H54 (cell line): ENCODE data around the gene OPRD1.
A peak's percentile ranks its signal among the peaks of the same experiment; 100 is the strongest.
"Not testable (repeated sequence)": the region's sequence is repeated elsewhere in the genome, so short reads cannot be mapped to it uniquely, and the experiment has no call there.

Source experiments
- DNase-seq: peaks from one replicate; pipeline ENCODE4 v3.0.0; 2011; ENCODE audit warnings: low spot score, mixed read lengths; ENCODE audit not compliant: insufficient read length
- FAIRE-seq: peaks from 3 replicates; lab custom pipeline; 2011; peaks lifted over from hg19 to GRCh38; lab: Jason Lieb, UNC
- POLR2A ChIP-seq: IDR thresholded peaks from 2 replicates; pipeline ENCODE4 v1.6.1; 2011; ENCODE audit warnings: low read depth, mild to moderate bottlenecking, low read length

OPRD1 gene

DNA sequence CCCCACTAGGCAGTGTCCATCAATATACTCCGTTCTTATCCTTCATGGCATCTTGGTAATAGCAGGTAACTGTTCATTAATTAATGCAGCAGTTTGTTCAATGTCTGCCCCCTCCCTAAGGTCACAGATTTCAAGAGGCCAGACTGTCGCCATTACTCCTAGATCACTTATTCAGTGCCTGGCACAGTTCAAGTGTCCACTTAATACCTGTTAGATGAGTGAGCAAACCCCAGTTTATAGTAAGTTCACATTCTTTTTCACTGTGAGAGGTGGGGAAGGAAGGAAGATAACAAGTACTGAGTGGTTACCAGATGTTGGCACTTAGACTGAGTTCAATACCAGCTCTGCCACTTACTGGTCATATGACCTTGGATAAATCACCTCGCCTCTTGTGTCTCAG, 36.4 kb downstream of the OPRD1 start:
- DNase-seq (no peak), FAIRE-seq (no peak)
- TF ChIP-seq POLR2A: no peak

GRCh38 chr1:28853093-28853742, 41.2 kb downstream of the OPRD1 start:
- no peak for FAIRE-seq

DNA sequence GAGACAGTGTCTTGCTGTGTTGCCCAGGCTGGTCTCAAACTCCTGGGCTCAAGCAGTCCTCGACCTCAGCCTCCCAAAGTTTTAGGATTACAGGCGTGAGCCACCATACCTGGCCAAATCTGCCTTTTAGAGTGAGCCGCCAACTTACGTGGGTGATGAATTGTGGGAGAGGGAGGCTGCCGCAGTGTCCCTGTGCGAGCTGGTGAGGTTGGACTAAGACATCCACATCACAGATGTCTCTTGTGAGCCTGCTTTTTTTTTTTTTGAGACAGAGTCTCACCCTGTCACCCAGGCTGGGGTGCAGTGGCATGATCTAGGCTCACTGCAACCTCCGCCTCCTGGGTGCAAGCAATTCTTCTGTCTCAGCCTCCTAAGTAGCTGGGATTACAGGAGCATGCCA, 42.4 kb downstream of the OPRD1 start:
- not testable (repeated sequence) for FAIRE-seq, DNase-seq

More at GRCh38 chr1:28853093-28853742, 41.2 kb downstream of the OPRD1 start:
- no peak for DNase-seq
- TF ChIP-seq POLR2A: no peak

DNA sequence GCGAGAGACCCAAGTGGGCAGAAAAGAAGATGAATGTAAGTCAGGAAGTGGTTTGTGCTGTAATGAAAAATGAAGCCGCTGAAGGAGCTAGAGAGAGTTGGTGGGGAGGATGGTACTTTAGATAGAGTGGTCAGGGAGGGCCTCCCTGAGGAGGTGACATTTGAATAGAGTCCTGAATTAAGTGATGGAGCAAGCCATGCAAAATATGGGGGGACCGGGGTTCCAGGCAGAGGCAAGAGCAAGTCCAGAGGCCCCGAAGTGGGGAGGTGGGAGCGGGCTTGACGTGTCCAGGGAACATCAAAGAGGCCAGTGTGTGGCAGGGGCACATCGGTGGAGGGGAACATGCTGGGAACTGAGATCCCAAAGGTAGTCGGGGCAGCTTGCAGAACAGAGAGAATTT, 43.1 kb downstream of the OPRD1 start:
- FAIRE-seq: no peak
- no peak for DNase-seq
- TF ChIP-seq POLR2A: no peak

GRCh38 chr1:28855469-28855951, 43.5 kb downstream of the OPRD1 start:
- FAIRE-seq (no peak), DNase-seq (no peak)
- TF ChIP-seq POLR2A: no peak

- FAIRE-seq (no peak), DNase-seq (no peak)
- no peak for TF ChIP-seq POLR2A
Observed at GRCh38 chr1:28855969-28856368, 44.0 kb downstream of the OPRD1 start.

GRCh38 chr1:28860332-28861073, 48.5 kb downstream of the OPRD1 start:
- TF ChIP-seq POLR2A: no peak
- peak; percentile 30 for DNase-seq
- FAIRE-seq: peak; percentile 15

DNA sequence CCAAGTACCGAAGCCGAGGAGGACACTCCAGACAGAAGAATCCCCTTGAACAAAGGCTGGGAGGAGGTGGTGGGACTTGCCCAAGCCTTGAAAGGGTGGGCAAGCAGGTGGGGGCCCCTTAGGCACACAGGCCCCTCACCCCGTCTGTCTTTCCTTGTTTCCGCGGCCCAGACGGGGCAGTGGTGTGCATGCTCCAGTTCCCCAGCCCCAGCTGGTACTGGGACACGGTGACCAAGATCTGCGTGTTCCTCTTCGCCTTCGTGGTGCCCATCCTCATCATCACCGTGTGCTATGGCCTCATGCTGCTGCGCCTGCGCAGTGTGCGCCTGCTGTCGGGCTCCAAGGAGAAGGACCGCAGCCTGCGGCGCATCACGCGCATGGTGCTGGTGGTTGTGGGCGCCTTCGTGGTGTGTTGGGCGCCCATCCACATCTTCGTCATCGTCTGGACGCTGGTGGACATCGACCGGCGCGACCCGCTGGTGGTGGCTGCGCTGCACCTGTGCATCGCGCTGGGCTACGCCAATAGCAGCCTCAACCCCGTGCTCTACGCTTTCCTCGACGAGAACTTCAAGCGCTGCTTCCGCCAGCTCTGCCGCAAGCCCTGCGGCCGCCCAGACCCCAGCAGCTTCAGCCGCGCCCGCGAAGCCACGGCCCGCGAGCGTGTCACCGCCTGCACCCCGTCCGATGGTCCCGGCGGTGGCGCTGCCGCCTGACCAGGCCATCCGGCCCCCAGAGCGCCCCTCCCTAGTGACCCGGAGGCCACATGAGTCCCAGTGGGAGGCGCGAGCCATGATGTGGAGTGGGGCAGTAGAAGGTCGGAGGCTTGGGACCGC, 50.8 kb downstream of the OPRD1 start:
- DNase-seq: no peak
- FAIRE-seq: no peak
- TF ChIP-seq POLR2A: no peak

GRCh38 chr1:28864695-28865094, 52.7 kb downstream of the OPRD1 start:
- FAIRE-seq: no peak
- no peak for DNase-seq
- no peak for TF ChIP-seq POLR2A

DNA sequence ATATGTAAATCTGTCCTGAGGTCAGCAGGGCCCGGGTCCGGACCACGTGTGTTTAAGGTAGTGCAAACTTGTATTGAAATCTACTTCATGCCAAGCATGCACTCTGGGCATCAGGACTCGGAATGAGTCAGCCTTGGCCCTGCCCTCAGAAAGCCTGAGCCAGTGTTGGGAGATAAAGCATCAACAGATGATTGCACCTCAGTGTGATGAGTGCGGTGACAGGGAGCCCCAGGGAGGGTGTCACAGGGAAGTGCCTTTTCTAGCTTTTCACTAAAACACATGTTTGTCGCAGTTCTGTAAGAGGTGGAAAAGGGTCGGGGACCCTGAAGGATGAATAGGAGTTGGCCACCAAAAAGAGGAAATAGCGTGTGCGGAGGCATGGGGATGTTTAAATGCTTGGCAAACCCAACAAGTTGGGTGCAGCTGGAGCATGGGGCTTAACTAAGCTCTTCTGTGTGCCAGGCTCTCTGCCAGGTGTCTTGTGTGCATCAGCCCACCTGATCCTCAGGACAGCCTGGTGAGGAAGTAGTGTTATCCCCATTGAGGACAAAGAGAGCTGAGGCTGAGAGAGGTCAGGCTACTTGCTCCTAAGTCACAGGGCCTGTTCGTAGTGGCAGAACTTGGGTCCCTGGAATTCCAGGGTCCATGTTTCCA, 54.2 kb downstream of the OPRD1 start:
- DNase-seq: peak; percentile 57
- TF ChIP-seq POLR2A: no peak
- peak; percentile 53 for FAIRE-seq

DNA sequence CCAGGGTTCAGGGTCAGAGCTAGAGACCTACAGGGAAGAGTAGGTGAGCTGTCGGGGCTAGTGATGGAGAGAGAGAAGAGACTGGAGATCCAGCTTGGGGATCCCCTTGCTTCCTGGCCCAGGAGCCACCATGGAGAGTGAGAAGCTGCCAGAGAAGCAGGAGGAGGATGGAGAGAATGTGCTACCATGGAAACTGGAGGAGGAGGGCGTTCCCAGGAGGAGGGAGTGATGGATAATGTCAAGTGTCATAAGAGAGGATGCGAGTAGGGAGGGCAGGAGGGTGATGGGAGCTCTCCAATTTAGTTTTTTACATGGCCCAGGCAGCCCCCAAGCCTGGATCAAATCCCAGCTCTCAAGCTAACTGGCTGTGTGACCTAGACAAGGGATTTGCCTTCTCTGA, 55.9 kb downstream of the OPRD1 start:
- TF ChIP-seq POLR2A: no peak
- no peak for FAIRE-seq

DNA sequence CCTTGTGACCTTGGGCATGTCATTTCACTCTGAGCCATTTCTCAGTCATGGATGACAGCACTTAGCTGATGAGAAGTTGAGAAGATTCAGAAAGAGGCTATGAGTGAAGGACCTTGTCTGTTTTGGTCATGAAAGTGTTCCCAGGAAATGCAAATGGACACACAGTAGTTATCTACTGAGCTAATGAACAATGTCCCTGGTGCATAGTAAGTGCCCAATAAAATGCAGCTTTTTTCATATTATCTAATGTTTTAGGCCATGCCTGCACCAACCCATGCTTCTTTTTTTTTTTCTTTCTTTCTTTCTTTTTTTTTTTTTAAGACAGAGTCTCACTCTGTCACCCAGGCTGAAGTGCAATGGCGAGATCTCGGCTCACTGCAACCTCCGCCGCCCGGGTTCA, 58.0 kb downstream of the OPRD1 start:
- no peak for DNase-seq
- no peak for TF ChIP-seq POLR2A
- FAIRE-seq: no peak

More for the DNA sequence above, 55.9 kb downstream of the OPRD1 start:
- no peak for DNase-seq

- FAIRE-seq (no peak), DNase-seq (no peak)
- no peak for TF ChIP-seq POLR2A
Observed at GRCh38 chr1:28871631-28872401, 59.8 kb downstream of the OPRD1 start.

DNA sequence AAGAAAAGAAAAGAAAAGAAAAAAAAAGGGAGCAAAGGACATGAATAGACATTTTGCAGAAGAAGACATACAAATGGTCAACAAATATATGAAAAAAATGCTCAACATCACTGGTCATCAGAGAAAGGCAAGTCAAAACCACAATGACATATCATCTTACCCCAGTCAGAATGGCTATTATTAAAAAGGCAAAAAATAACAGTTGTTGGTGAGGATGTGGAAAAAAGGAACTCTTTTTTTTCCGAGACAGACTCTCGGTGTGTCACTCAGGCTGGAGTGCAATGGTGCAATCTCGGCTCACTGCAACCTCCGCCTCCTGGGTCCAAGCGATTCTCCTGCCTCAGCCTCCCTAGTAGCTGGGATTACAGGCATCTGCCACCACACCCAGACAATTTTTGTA, 63.2 kb downstream of the OPRD1 start:
- not testable (repeated sequence) for FAIRE-seq, DNase-seq
